GM12864 (cell line): ENCODE data around the gene DOP1A.

Experiments
- DNase-seq: peaks from one replicate; pipeline ENCODE4 v3.0.0-alpha.2; 2011; ENCODE audit warnings: low read depth
- H3K4me3 ChIP-seq: 2 replicates; pipeline ENCODE4 v1.5.1; 2011; ENCODE audit warnings: mild to moderate bottlenecking, low read depth, low read length, control low read depth
- CTCF ChIP-seq: IDR thresholded peaks from 2 replicates; pipeline ENCODE4 v1.5.1; 2011; ENCODE audit warnings: low read depth, mild to moderate bottlenecking, moderate library complexity, low read length, control low read depth, inconsistent platforms; ENCODE audit errors: missing control alignments

DOP1A gene

DNA sequence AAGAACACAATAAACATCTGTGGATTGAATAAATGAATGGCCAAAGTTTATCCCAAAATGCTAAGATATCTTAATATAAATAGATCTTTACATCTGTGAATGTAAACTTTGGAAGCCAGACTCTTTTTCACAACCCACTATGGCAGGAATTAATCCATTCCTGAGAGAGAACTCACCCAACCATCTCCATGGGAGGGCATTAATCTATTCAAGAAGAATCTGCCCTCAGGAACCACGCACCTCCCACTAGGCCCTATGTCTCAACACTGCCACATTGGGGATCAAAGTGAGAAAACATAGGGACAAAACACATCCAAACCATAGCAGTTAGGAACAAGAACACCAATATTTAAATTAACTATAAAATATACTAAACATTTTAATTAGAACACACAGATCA lies 5.2 kb upstream of the DOP1A start:
- no peak for DNase-seq
- TF ChIP-seq CTCF: no peak
- H3K4me3 ChIP-seq: no peak overlapping the region

DNA sequence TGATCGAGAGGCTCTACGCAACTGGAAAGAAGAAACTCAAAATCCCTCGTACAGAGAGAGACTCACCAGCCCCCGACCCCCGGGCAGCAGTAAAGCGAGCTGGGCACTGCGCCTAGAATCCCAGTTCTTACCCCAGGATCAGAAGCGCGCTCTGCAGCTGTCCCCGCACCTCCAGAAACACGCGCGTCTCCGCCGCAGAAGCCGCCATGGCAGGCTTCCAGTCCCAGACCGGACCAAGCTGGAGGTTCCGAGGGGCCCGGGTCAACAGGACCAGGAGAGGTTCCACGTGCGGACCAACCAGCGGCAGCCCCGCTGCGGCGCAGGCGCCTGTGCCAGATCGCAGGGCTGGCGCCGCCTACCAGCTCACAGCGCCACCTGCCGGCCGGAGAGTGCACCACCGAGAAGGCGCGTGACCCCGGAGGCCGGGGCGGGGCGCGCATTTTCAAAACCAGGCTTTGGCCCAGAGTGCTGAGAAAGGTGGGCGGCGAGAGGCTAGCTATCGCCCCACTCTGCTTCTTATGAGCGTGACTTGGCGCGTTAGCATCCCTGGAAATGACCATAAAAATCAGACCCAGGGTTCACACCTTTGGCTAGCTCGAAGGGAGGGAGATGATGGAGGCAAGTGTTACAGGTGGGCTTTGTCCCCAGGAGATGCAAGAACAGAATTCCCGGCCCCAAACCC lies 1.8 kb upstream of the DOP1A start, which contains the start of gene UBE3D:
TSS of gene UBE3D (minus strand) at position 331 of the 682 bp plus-strand sequence. CDS start at position 208, 123 bp downstream.
- peak; percentile 51 for DNase-seq
- peak; percentile 92 for TF ChIP-seq CTCF
- peak within 1 kb of the TSS; percentile 98 for H3K4me3 ChIP-seq

- H3K4me3 ChIP-seq: peak overlapping the region; percentile 96; the same call in 1 of the 2 replicates
- TF ChIP-seq CTCF: no peak
- no peak for DNase-seq
These were observed 1.1 kb downstream of the DOP1A start for GRCh38 chr6:83068616-83069015.

- no peak overlapping the region for H3K4me3 ChIP-seq
- no peak for DNase-seq
- no peak for TF ChIP-seq CTCF
These were observed 2.2 kb downstream of the DOP1A start for GRCh38 chr6:83069633-83070032.

DNA sequence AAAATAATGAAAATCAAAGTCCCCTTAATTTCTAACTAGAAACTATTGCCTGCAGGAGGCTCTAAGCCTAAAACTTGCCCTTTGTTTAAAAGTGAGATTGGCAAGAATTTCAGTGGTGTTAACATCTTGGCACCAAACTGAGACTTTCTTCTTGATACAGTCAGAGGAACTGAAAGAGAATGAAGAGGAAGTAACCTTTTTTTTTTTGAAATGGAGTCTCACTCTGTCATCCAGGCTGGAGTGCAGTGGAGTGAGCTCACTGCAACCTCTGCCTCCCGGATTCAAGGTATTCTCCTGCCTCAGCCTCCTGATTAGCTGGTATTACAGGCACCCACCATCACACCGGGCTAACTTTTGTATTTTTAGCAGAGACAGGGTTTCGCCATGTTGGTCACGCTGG lies 3.6 kb downstream of the DOP1A start:
- peak overlapping the region; percentile 31 for H3K4me3 ChIP-seq
- no peak for TF ChIP-seq CTCF
- no peak for DNase-seq

DNA sequence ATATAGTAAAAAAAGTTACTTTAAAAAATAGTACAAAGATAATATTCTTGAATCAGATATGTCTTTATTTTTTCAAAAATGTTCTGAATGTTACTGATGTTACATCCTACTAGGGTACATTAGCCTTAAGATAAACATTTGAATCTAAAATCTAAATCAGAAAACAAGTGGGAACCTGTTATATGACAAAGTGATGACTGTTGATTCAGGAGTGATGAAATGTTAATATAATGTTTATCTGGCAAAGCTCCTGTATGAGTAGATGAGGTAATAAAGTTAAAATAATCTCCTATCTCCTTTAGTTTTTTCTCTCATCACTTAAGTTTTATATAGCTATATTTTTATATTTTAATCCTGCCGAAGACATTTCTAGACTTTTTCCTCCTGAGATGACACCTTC lies 4.2 kb downstream of the DOP1A start:
- H3K4me3 ChIP-seq: no peak overlapping the region
- TF ChIP-seq CTCF: no peak
- no peak for DNase-seq

- H3K4me3 ChIP-seq: no peak overlapping the region
- TF ChIP-seq CTCF: no peak
- DNase-seq: no peak
These were observed 5.3 kb downstream of the DOP1A start for GRCh38 chr6:83072726-83073125.
